HepG2 (cell line): Measurements from ENCODE around the gene HLA-DQB2. TPM values are rescaled to one million over a fixed set of nuclear protein-coding genes. Genes with fewer than 3 reads are reported as not detected.

Experiments used
- FOXC1 ChIP-seq: sonication (generic); formaldehyde crosslinking; IDR thresholded peaks from 2 replicates; pipeline ENCODE4 v1.8.0; 2022; ENCODE audit warnings: mild to moderate bottlenecking, missing genetic modification reagents, borderline replicate concordance
- FOXK2 ChIP-seq: fragments of 450-650 bp; IDR thresholded peaks from 2 replicates; pipeline ENCODE4 v1.6.1; 2016
- HNRNPL ChIP-seq: fragments of 200-400 bp; formaldehyde crosslinking; IDR thresholded peaks from 2 replicates; pipeline ENCODE4 v1.6.1; 2017; ENCODE audit warnings: mild to moderate bottlenecking, low read depth, low read length
- PPARG ChIP-seq: conservative IDR thresholded peaks from 2 replicates; pipeline ENCODE4 v1.6.1; 2016; ENCODE audit warnings: missing biosample characterization, missing genetic modification reagents
- RBAK ChIP-seq: sonication (generic); formaldehyde crosslinking; IDR thresholded peaks from 2 replicates; pipeline ENCODE4 v1.5.1; 2020; ENCODE audit warnings: mild to moderate bottlenecking, missing genetic modification reagents
- TOE1 ChIP-seq: sonication (generic); formaldehyde crosslinking; IDR thresholded peaks from 2 replicates; pipeline ENCODE4 v1.4.0; 2020; ENCODE audit warnings: mild to moderate bottlenecking, missing genetic modification reagents
- ZBTB21 ChIP-seq: sonication (generic); formaldehyde crosslinking; IDR thresholded peaks from 2 replicates; pipeline ENCODE4 v1.4.0; 2020; ENCODE audit warnings: missing genetic modification reagents
- ZMAT3 ChIP-seq: sonication (generic); formaldehyde crosslinking; conservative IDR thresholded peaks from 2 replicates; pipeline ENCODE4 v1.7.0; 2021; ENCODE audit warnings: missing genetic modification reagents
- ZNF546 ChIP-seq: sonication (generic); formaldehyde crosslinking; conservative IDR thresholded peaks from 2 replicates; pipeline ENCODE4 v1.8.1; 2023; ENCODE audit warnings: mild to moderate bottlenecking, missing genetic modification reagents
- ZNF569 ChIP-seq: sonication (generic); formaldehyde crosslinking; IDR thresholded peaks from 2 replicates; pipeline ENCODE4 v1.5.0; 2020; ENCODE audit warnings: mild to moderate bottlenecking, missing genetic modification reagents, moderate library complexity, borderline replicate concordance
- polyA plus RNA-seq, 8 experiments: library from polyadenylated mRNA; depleted of rRNA in 3 of 8; stranded (reverse) in 7 of 8; unstranded in 1 of 8; fragments of >200 nt; fragmentation: Illumina TruSeq in 4 of 8; extraction: Trizol in 4 of 8; gene quantifications; 2 replicates each; pipeline versions ENCODE4 v1.2.1 to v1.2.3, GENCODE V29; 2011 to 2016; ENCODE audit warnings: low read depth in 4 of 8, missing spikeins in 1 of 8, mixed read lengths in 1 of 8; ENCODE audit not compliant: insufficient read depth in 1 of 8
- total RNA-seq, 5 experiments: library from RNA; depleted of rRNA; stranded (reverse); fragments of >200 nt; fragmentation: Illumina TruSeq; extraction: Trizol; gene quantifications; 2 replicates each; pipeline ENCODE4 v1.2.3, GENCODE V29; 2016; ENCODE audit warnings: low read depth in 1 of 5
- TF ChIP-seq, protein P1 (sequence below): sonication (generic); formaldehyde crosslinking; IDR thresholded peaks from 2 replicates; pipeline ENCODE4 v1.4.0; 2020; ENCODE audit warnings: mild to moderate bottlenecking, missing genetic modification reagents
- TF ChIP-seq, protein P2 (sequence below): sonication (generic); formaldehyde crosslinking; IDR thresholded peaks from 2 replicates; pipeline ENCODE4 v1.4.0; 2020; ENCODE audit warnings: missing genetic modification reagents
- TF ChIP-seq, protein P3 (sequence below), 2 experiments: sonication (generic) in 1 of 2; formaldehyde crosslinking in 1 of 2; IDR thresholded peaks; 2 replicates each; pipeline versions ENCODE4 v1.4.0 to v1.6.1; 2018 to 2020; ENCODE audit warnings: missing genetic modification reagents in 2 of 2, borderline replicate concordance in 1 of 2, low read depth in 1 of 2, mild to moderate bottlenecking in 1 of 2, missing biosample characterization in 1 of 2
- TF ChIP-seq, protein P4 (sequence below): sonication (generic); formaldehyde crosslinking; IDR thresholded peaks from 2 replicates; pipeline ENCODE4 v1.4.0; 2020; ENCODE audit warnings: missing genetic modification reagents

Gene HLA-DQB2
- total and polyA plus RNA-seq, 2 of the 13 experiments (the other 11 are each of a cell fraction or from before 2014, with no cell fraction given) = not detected

DNA sequence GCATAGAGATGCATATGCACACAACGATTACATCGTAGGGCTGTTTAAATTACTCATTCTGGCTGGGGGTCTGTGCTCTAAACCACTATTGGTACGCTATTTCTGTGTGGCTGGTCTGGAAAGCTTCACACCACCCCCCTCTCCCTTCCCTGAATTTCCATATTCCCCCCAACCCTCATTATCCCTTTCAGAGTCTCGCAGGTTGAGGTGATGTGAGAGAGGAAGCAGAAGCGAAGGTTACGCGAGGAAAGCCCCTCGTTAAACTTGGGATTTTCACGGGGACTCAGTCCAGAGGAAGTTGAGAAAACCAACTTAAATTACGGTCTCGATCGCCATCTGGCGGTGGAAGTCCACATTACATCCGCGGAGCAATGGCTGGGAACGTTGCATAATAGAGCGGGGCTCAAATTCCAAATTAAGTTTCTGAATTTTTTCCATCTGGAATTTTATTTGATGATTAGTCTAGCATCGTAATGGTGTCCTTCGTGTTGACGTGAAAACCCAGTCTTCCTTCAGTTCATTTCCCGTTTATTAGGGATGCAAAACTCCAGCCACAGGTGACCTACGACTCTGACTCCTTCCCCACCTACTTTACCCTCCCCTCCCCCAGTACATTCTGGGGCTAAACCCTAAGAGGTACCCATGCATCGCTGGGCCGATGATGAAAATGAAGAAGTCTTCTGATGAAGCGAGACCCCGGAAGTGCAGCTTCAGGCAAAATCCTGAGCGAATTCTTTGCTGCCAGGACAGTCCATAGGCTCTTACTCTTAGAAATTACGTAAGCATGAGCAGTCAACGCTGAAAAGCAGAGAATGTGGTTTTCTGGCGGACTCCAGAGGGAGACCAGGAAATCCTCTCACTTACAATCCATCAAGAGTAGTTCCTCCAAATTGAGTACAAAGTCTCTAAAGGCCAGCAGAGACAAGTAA lies 33.8 kb upstream of the HLA-DQB2 start (continued):
- TF ChIP-seq FOXK2 = no peak
- no peak for TF ChIP-seq ZBTB21
- TF ChIP-seq PPARG (CRISPR knock-in tag) = no peak
- no peak for TF ChIP-seq HNRNPL
- no peak for TF ChIP-seq ZNF569
- TF ChIP-seq, protein P1, sequence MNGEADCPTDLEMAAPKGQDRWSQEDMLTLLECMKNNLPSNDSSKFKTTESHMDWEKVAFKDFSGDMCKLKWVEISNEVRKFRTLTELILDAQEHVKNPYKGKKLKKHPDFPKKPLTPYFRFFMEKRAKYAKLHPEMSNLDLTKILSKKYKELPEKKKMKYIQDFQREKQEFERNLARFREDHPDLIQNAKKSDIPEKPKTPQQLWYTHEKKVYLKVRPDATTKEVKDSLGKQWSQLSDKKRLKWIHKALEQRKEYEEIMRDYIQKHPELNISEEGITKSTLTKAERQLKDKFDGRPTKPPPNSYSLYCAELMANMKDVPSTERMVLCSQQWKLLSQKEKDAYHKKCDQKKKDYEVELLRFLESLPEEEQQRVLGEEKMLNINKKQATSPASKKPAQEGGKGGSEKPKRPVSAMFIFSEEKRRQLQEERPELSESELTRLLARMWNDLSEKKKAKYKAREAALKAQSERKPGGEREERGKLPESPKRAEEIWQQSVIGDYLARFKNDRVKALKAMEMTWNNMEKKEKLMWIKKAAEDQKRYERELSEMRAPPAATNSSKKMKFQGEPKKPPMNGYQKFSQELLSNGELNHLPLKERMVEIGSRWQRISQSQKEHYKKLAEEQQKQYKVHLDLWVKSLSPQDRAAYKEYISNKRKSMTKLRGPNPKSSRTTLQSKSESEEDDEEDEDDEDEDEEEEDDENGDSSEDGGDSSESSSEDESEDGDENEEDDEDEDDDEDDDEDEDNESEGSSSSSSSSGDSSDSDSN (CRISPR knock-in tag) = no peak
- TF ChIP-seq ZNF546 = no peak
- no peak for TF ChIP-seq TOE1
- TF ChIP-seq, protein P2, sequence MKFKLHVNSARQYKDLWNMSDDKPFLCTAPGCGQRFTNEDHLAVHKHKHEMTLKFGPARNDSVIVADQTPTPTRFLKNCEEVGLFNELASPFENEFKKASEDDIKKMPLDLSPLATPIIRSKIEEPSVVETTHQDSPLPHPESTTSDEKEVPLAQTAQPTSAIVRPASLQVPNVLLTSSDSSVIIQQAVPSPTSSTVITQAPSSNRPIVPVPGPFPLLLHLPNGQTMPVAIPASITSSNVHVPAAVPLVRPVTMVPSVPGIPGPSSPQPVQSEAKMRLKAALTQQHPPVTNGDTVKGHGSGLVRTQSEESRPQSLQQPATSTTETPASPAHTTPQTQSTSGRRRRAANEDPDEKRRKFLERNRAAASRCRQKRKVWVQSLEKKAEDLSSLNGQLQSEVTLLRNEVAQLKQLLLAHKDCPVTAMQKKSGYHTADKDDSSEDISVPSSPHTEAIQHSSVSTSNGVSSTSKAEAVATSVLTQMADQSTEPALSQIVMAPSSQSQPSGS = no peak
- TF ChIP-seq, protein P3, sequence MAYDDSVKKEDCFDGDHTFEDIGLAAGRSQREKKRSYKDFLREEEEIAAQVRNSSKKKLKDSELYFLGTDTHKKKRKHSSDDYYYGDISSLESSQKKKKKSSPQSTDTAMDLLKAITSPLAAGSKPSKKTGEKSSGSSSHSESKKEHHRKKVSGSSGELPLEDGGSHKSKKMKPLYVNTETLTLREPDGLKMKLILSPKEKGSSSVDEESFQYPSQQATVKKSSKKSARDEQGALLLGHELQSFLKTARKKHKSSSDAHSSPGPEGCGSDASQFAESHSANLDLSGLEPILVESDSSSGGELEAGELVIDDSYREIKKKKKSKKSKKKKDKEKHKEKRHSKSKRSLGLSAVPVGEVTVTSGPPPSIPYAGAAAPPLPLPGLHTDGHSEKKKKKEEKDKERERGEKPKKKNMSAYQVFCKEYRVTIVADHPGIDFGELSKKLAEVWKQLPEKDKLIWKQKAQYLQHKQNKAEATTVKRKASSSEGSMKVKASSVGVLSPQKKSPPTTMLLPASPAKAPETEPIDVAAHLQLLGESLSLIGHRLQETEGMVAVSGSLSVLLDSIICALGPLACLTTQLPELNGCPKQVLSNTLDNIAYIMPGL (CRISPR knock-in tag; IDR thresholded peaks at IDR 0.05; ENCODE audit: borderline replicate concordance in 1 of 2, low read depth in 1 of 2) = peak in 1 of 2 experiments; percentile 32; a peak in 1 of 4 replicates
- no peak for TF ChIP-seq ZMAT3 (CRISPR knock-in tag)
- TF ChIP-seq RBAK = no peak
- TF ChIP-seq, protein P4, sequence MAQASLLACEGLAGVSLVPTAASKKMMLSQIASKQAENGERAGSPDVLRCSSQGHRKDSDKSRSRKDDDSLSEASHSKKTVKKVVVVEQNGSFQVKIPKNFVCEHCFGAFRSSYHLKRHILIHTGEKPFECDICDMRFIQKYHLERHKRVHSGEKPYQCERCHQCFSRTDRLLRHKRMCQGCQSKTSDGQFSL (CRISPR knock-in tag) = no peak
- no peak for TF ChIP-seq FOXC1 (CRISPR knock-in tag)
